ENCODE measurements around the gene MAP2. TPM values are rescaled to one million over a fixed set of nuclear protein-coding genes. Genes with fewer than 3 reads are reported as not detected.

The MAP2 gene
- total and polyA plus RNA-seq, 2 of the 13 experiments (the other 11 are each of a cell fraction or from before 2014, with no cell fraction given), result 0.08 TPM; not detected in 1

DNA sequence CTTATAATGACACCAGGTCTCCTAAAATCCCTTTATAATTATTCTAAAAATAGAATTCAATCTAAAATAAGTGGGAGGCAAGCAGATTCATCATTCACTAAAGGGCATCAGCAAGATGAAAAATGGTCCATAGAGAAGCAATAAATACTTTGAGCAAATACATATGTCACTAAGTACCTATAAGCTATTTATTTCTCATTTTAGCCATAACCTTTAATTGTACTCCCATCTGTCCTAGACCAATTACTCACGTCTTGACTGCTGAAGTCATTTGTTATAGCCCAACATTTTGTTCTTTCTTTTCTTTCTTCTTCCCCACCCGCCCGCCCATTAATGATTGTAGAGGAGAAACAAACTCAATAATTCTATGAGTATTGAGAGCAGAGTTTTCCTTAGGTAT lies 105.7 kb downstream of the MAP2 start (continued):
- TF ChIP-seq, protein P1, sequence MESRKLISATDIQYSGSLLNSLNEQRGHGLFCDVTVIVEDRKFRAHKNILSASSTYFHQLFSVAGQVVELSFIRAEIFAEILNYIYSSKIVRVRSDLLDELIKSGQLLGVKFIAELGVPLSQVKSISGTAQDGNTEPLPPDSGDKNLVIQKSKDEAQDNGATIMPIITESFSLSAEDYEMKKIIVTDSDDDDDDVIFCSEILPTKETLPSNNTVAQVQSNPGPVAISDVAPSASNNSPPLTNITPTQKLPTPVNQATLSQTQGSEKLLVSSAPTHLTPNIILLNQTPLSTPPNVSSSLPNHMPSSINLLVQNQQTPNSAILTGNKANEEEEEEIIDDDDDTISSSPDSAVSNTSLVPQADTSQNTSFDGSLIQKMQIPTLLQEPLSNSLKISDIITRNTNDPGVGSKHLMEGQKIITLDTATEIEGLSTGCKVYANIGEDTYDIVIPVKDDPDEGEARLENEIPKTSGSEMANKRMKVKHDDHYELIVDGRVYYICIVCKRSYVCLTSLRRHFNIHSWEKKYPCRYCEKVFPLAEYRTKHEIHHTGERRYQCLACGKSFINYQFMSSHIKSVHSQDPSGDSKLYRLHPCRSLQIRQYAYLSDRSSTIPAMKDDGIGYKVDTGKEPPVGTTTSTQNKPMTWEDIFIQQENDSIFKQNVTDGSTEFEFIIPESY (CRISPR knock-in tag; IDR thresholded peaks at IDR 0.05), result no peak
- TF ChIP-seq PAXIP1 (CRISPR knock-in tag; conservative IDR thresholded peaks at IDR 0.05), result no peak
- no peak for TF ChIP-seq ZNF512 (CRISPR knock-in tag; IDR thresholded peaks at IDR 0.05)
- no peak for TF ChIP-seq KMT2A (CRISPR knock-in tag; IDR thresholded peaks at IDR 0.05)
- no peak for TF ChIP-seq REXO4 (CRISPR knock-in tag; IDR thresholded peaks at IDR 0.05; ENCODE audit: borderline replicate concordance)
- no peak for TF ChIP-seq TBL1XR1 (IDR thresholded peaks at IDR 0.05; ENCODE audit: borderline replicate concordance, low read length, partially characterized antibody)
- TF ChIP-seq ATF2 (CRISPR knock-in tag; IDR thresholded peaks at IDR 0.05), result no peak
- TF ChIP-seq ZNF251 (CRISPR knock-in tag; IDR thresholded peaks at IDR 0.05), result no peak
- no peak for TF ChIP-seq ARHGAP35 (CRISPR knock-in tag; IDR thresholded peaks at IDR 0.05; ENCODE audit: borderline replicate concordance)
- no peak for TF ChIP-seq ZBTB44 (CRISPR knock-in tag; IDR thresholded peaks at IDR 0.05)

Data from HepG2 (cell line).